Subcutaneous adipose tissue (tissue), 4 donors: ENCODE results near the gene CENPH. TPM values are rescaled to one million over a fixed set of nuclear protein-coding genes. Genes with fewer than 3 reads are reported as not detected.

Experiments
- CTCF ChIP-seq: fragments of 450-650 bp; IDR thresholded peaks from one replicate; pipeline ENCODE4 v1.5.1; 2016; ENCODE audit warnings: low read depth, mild to moderate bottlenecking, control low read depth, antibody characterized with exemption, moderate library complexity
- total RNA-seq, 4 donors: library from RNA; depleted of rRNA; stranded (reverse); fragments of >200 nt; gene quantifications; one replicate each; pipeline ENCODE4 v1.1.0, GENCODE V29; 2016

Gene CENPH
- total RNA-seq, 4 donors from 2014 or later: 1.5 to 3.8 (median 2.5) TPM

GRCh38 chr5:69213513-69214215 is 24.3 kb downstream of the CENPH start:
- no peak for TF ChIP-seq CTCF

GRCh38 chr5:69217151-69217511 is 27.7 kb downstream of the CENPH start:
- no peak for TF ChIP-seq CTCF

- TF ChIP-seq CTCF: no peak
These were observed 28.5 kb downstream of the CENPH start for GRCh38 chr5:69217548-69218526.

- no peak for TF ChIP-seq CTCF
These were observed 30.6 kb downstream of the CENPH start for GRCh38 chr5:69219939-69220338.

GRCh38 chr5:69224520-69224919 is 35.1 kb downstream of the CENPH start:
- TF ChIP-seq CTCF: no peak

GRCh38 chr5:69225860-69226259 is 36.5 kb downstream of the CENPH start:
- TF ChIP-seq CTCF: no peak

GRCh38 chr5:69230181-69230580 is 40.8 kb downstream of the CENPH start:
- no peak for TF ChIP-seq CTCF
